Measurements from ENCODE around the gene CREB5. TPM values are rescaled to one million over a fixed set of nuclear protein-coding genes. Genes with fewer than 3 reads are reported as not detected.

Gene CREB5
- total and polyA plus RNA-seq, 2 of the 8 experiments (the other 6 are each of a cell fraction or from before 2014, with no cell fraction given), result 2.4 to 2.7 TPM

- no peak overlapping the region for H2BK5ac ChIP-seq (ENCODE audit: low read depth, low read length)
- no peak overlapping the region for H3K27ac ChIP-seq (ENCODE audit: low read depth, low read length)
- no peaks in the 10 kb centered on the region for H3K36me3 ChIP-seq (ENCODE audit: control insufficient read depth in 2 of 4, insufficient read depth in 4 of 4, low read length in 3 of 4)
- POLR2A ChIA-PET (ENCODE audit: partially characterized antibody), result no interaction called here
- no peak overlapping the region for H4K5ac ChIP-seq (ENCODE audit: insufficient read length, low read depth, low read length)
- CTCF ChIA-PET (ENCODE audit: partially characterized antibody), result interaction anchor here (1.0 to 1.9 kb wide), 3 partner anchors 9 to 14 kb away, joined by 4 to 7 read pairs (median 4); no protein-coding TSS in a partner anchor
- H3K4ac ChIP-seq (replicated peaks; ENCODE audit: insufficient read length, low read depth, low read length), result no peak overlapping the region
- no peaks in the 10 kb centered on the region for H4K20me1 ChIP-seq (replicated peaks in 1 of 2; ENCODE audit: control insufficient read depth in 1 of 2, insufficient read depth in 2 of 2, low read length in 2 of 2)
- H4K8ac ChIP-seq (ENCODE audit: extremely low read depth, insufficient read depth, low read length), result no peak overlapping the region
- FAIRE-seq, result no peak
- 0 out of 7 replicates have a peak, but pooled peaks cover 0 to 2% (median 0%) of the 10 kb centered on the region in 4 experiments for H3K27me3 ChIP-seq (replicated peaks in 1 of 4; ENCODE audit: control insufficient read depth in 3 of 4, extremely low read depth in 1 of 4, insufficient read depth in 3 of 4, low read length in 3 of 4)
- no peak overlapping the region for H3K9ac ChIP-seq (replicated peaks in 1 of 4; ENCODE audit: extremely low read depth in 1 of 4, low read depth in 3 of 4, low read length in 3 of 4)
- H3K9me3 ChIP-seq (ENCODE audit: insufficient read depth in 2 of 2, low read depth in 1 of 2, low read length in 1 of 2), result no peaks in the 10 kb centered on the region
- H2AK5ac ChIP-seq (ENCODE audit: low read depth, low read length), result no peak overlapping the region
- WGBS, 2 experiments (ENCODE audit: extremely low coverage in 1 of 2, insufficient coverage in 1 of 2, insufficient read length in 1 of 2, insufficient replicate concordance in 2 of 2, low coverage in 1 of 2, low lambda C conversion rate in 2 of 2, missing lambda C conversion rate in 1 of 2), result 88% methylated on average over 2 of the region's 2 CpGs; no CpG with 5 or more reads in 1 of the 2 experiments
- H3K79me2 ChIP-seq (ENCODE audit: control insufficient read depth in 1 of 2, insufficient read depth in 2 of 2, low read length in 2 of 2), result no peaks in the 10 kb centered on the region
- no peak overlapping the region for H2BK120ac ChIP-seq (replicated peaks; ENCODE audit: low read depth, low read length)
- no peak overlapping the region for H3K56ac ChIP-seq (replicated peaks; ENCODE audit: insufficient read length, low read depth, low read length)
- H3K14ac ChIP-seq (ENCODE audit: insufficient read length), result no peak overlapping the region
- H2AFZ ChIP-seq (ENCODE audit: low read length), result no peak overlapping the region
- DNase-seq (ENCODE audit: low read depth in 1 of 2, low spot score in 2 of 2), result no peak
- no peaks in the 10 kb centered on the region for H3K23me2 ChIP-seq (ENCODE audit: low read depth, low read length)
- TF ChIP-seq NRF1 (IDR thresholded peaks at IDR 0.05; ENCODE audit: low read depth, low read length) (no peak), KDM5A (IDR thresholded peaks at IDR 0.05; ENCODE audit: low read length) (no peak), CBX5 (IDR thresholded peaks at IDR 0.05; ENCODE audit: low read depth, low read length) (no peak), SIN3A (conservative IDR thresholded peaks at IDR 0.05 in 1 of 2, IDR thresholded peaks at IDR 0.05 in 1 of 2; ENCODE audit: low read depth in 1 of 2, low read length in 2 of 2) (no peak), JUND (IDR thresholded peaks at IDR 0.05; ENCODE audit: low read length) (no peak)
- no peak overlapping the region for H2BK20ac ChIP-seq (ENCODE audit: low read length)
- no peak overlapping the region for H3K23ac ChIP-seq (ENCODE audit: insufficient read length)
- H2BK15ac ChIP-seq (ENCODE audit: low read length), result no peak overlapping the region
- H4K91ac ChIP-seq (replicated peaks; ENCODE audit: insufficient read length, low read length), result no peak overlapping the region
- no peak overlapping the region for H2BK12ac ChIP-seq (ENCODE audit: low read depth, low read length)
- H3K4me3 ChIP-seq (ENCODE audit: extremely low read depth in 1 of 4, insufficient read depth in 2 of 4, low read depth in 3 of 4, low read length in 4 of 4), result no peak overlapping the region
- no peak overlapping the region for H3K18ac ChIP-seq (ENCODE audit: extremely low read depth, low read length)
- H3K4me1 ChIP-seq (replicated peaks in 1 of 4; ENCODE audit: control insufficient read depth in 3 of 4, insufficient read depth in 4 of 4, low read length in 3 of 4), result no peaks in the 10 kb centered on the region
- H3K4me2 ChIP-seq (ENCODE audit: insufficient read depth in 1 of 2, low read depth in 2 of 2, low read length in 2 of 2), result no peak overlapping the region
- H3K79me1 ChIP-seq (ENCODE audit: low read depth, low read length), result no peaks in the 10 kb centered on the region
Observed at GRCh38 chr7:28868712-28869111, 456.4 kb downstream of the CREB5 start.
